ENCODE measurements around the gene ST3GAL4. TPM values are rescaled to one million over a fixed set of nuclear protein-coding genes. Genes with fewer than 3 reads are reported as not detected.

The ST3GAL4 gene
- total RNA-seq, 6 experiments from 2014 or later: 7.0 to 25.6 (median 17.5) TPM

- Histone ChIP-seq H3K4me3 (no peak overlapping the region), H3K36me3 (no peaks in the 10 kb centered on the region), H3K27ac (no peak overlapping the region), H3K27me3 (no peaks in the 10 kb centered on the region), H3K4me1 (no peaks in the 10 kb centered on the region), H3K9me3 (no peaks in the 10 kb centered on the region)
- TF ChIP-seq POLR2A (IDR thresholded peaks at IDR 0.05) (no peak), CTCF (IDR thresholded peaks at IDR 0.05) (no peak)
- 89% methylated on average over 5 of the region's 7 CpGs for whole genome bisulfite sequencing (ENCODE audit: insufficient coverage, low coverage, low lambda C conversion rate, missing lambda C conversion rate)
- intact Hi-C loops (cut with DNase I): no loop called here
- DNase-seq (no peak), ATAC-seq (no peak)
Observed at GRCh38 chr11:126462422-126462821, 106.9 kb downstream of the ST3GAL4 start.

Small RNA genes within 50 kb of the gene (small RNA-seq; reads per million reads assigned to genes)
- 0 reads per million in 2 experiments for gene AP001318.3

Other genes starting within 250 kb of the ST3GAL4 start
- 10 to 100 TPM; 12.8 to 18.5 (median 14.2) TPM for gene RPUSD4, start 144.0 kb upstream of the ST3GAL4 start, total RNA-seq
- gene FAM118B, start 143.9 kb upstream of the ST3GAL4 start, total RNA-seq: 1 to 10 TPM; 4.6 to 8.3 (median 5.8) TPM
- 100 to 1,000 TPM in 5 of 6 experiments, 10 to 100 TPM in 1; 95.0 to 150 (median 122) TPM for gene SRPRA, start 86.8 kb upstream of the ST3GAL4 start, total RNA-seq
- gene FOXRED1, start 86.5 kb upstream of the ST3GAL4 start, total RNA-seq: 10 to 100 TPM; 18.6 to 50.2 (median 39.8) TPM
- gene TIRAP, start 72.6 kb upstream of the ST3GAL4 start, total RNA-seq: 10 to 100 TPM in 2 of 6 experiments, 1 to 10 TPM in 4; 8.0 to 12.1 (median 9.7) TPM
- 10 to 100 TPM; 12.6 to 65.2 (median 21.9) TPM for gene DCPS, start 51.6 kb upstream of the ST3GAL4 start, total RNA-seq

All from right lobe of liver (tissue), 6 donors.